ENCODE results near the gene TMEM26.
"Not testable (repeated sequence)": the region's sequence is repeated elsewhere in the genome, so short reads cannot be mapped to it uniquely, and the experiment has no call there.

The TMEM26 gene

GRCh38 chr10:61385231-61386001 is 67.8 kb downstream of the TMEM26 start:
- no peak for DNase-seq (ENCODE audit: low read depth)
- H3K4me3 ChIP-seq (ENCODE audit: control insufficient read depth, low read depth, low read length) = no peak overlapping the region
- no peak for TF ChIP-seq CTCF (IDR thresholded peaks at IDR 0.05; ENCODE audit: control insufficient read depth, insufficient read depth, low read depth, low read length, missing control alignments)

- H3K4me3 ChIP-seq (ENCODE audit: control insufficient read depth, low read depth, low read length); DNase-seq (ENCODE audit: low read depth): not testable (repeated sequence)
These were observed 72.0 kb downstream of the TMEM26 start for GRCh38 chr10:61381153-61381552.

GRCh38 chr10:61378865-61379264 is 74.3 kb downstream of the TMEM26 start:
- DNase-seq (ENCODE audit: low read depth) = no peak
- no peak for TF ChIP-seq CTCF (IDR thresholded peaks at IDR 0.05; ENCODE audit: control insufficient read depth, insufficient read depth, low read depth, low read length, missing control alignments)
- H3K4me3 ChIP-seq (ENCODE audit: control insufficient read depth, low read depth, low read length) = no peak overlapping the region

GRCh38 chr10:61376908-61377368 is 76.2 kb downstream of the TMEM26 start:
- no peak for TF ChIP-seq CTCF (IDR thresholded peaks at IDR 0.05; ENCODE audit: control insufficient read depth, insufficient read depth, low read depth, low read length, missing control alignments)
- no peak overlapping the region for H3K4me3 ChIP-seq (ENCODE audit: control insufficient read depth, low read depth, low read length)
- DNase-seq (ENCODE audit: low read depth) = no peak

GRCh38 chr10:61376377-61376776 is 76.8 kb downstream of the TMEM26 start:
- no peak for TF ChIP-seq CTCF (IDR thresholded peaks at IDR 0.05; ENCODE audit: control insufficient read depth, insufficient read depth, low read depth, low read length, missing control alignments)
- no peak overlapping the region for H3K4me3 ChIP-seq (ENCODE audit: control insufficient read depth, low read depth, low read length)
- no peak for DNase-seq (ENCODE audit: low read depth)

- no peak overlapping the region for H3K4me3 ChIP-seq (ENCODE audit: control insufficient read depth, low read depth, low read length)
- no peak for DNase-seq (ENCODE audit: low read depth)
- TF ChIP-seq CTCF (IDR thresholded peaks at IDR 0.05; ENCODE audit: control insufficient read depth, insufficient read depth, low read depth, low read length, missing control alignments) = no peak
These were observed 86.8 kb downstream of the TMEM26 start for GRCh38 chr10:61366365-61366764.

- TF ChIP-seq CTCF (IDR thresholded peaks at IDR 0.05; ENCODE audit: control insufficient read depth, insufficient read depth, low read depth, low read length, missing control alignments) = no peak
- no peak for DNase-seq (ENCODE audit: low read depth)
- no peak overlapping the region for H3K4me3 ChIP-seq (ENCODE audit: control insufficient read depth, low read depth, low read length)
These were observed 88.6 kb downstream of the TMEM26 start for GRCh38 chr10:61364619-61365018.

Measured in AG09309 (cell line).